Measurements from ENCODE around the gene HNRNPAB. TPM values are rescaled to one million over a fixed set of nuclear protein-coding genes. Genes with fewer than 3 reads are reported as not detected.

HNRNPAB gene
- total RNA-seq, 1 donor from 2014 or later = 199 TPM

GRCh38 chr5:178215280-178216002, 11.1 kb downstream of the HNRNPAB start:
- Histone ChIP-seq H3K4me1 (ENCODE audit: insufficient read depth, low read length) (no peaks in the 10 kb centered on the region), H3K27ac (ENCODE audit: low read depth, low read length) (no peak overlapping the region), H3K4me3 (ENCODE audit: insufficient read depth, low read depth, low read length) (no peak overlapping the region), H3K79me2 (ENCODE audit: insufficient read depth, low read length) (peaks cover 36% of the 10 kb centered on the region), H3K9ac (ENCODE audit: low read length) (no peak overlapping the region), H3K27me3 (ENCODE audit: insufficient read depth, low read length) (no peaks in the 10 kb centered on the region), H3K9me3 (ENCODE audit: insufficient read depth, low read depth, low read length) (no peaks in the 10 kb centered on the region), H3K36me3 (ENCODE audit: insufficient read depth, low read length) (peaks cover 63% of the 10 kb centered on the region), H3K4me2 (ENCODE audit: low read length) (no peak overlapping the region), H2AFZ (ENCODE audit: low read depth, low read length) (no peak overlapping the region), H4K20me1 (ENCODE audit: insufficient read depth, low read length) (peaks cover 61% of the 10 kb centered on the region)
- no peak for DNase-seq (ENCODE audit: low read depth)
- Mint-ChIP-seq H3K36me3 (ENCODE audit: low read depth, unreplicated experiment) (peaks cover 18% of the 10 kb centered on the region), H3K27me3 (ENCODE audit: low read depth, unreplicated experiment) (no peaks in the 10 kb centered on the region), H3K4me3 (ENCODE audit: unreplicated experiment) (no peak overlapping the region), H3K4me1 (ENCODE audit: low read depth, unreplicated experiment) (peaks cover 2% of the 10 kb centered on the region), H3K27ac (ENCODE audit: unreplicated experiment) (no peak overlapping the region), H3K9me3 (ENCODE audit: unreplicated experiment) (peaks cover 3% of the 10 kb centered on the region)
- TF ChIP-seq CTCF (IDR thresholded peaks at IDR 0.05; ENCODE audit: insufficient read depth, low read depth, low read length) = no peak
- TF ChIP-seq EZH2 (IDR thresholded peaks at IDR 0.05; ENCODE audit: insufficient read depth, low read length) = no peak
- FAIRE-seq = no peak

DNA sequence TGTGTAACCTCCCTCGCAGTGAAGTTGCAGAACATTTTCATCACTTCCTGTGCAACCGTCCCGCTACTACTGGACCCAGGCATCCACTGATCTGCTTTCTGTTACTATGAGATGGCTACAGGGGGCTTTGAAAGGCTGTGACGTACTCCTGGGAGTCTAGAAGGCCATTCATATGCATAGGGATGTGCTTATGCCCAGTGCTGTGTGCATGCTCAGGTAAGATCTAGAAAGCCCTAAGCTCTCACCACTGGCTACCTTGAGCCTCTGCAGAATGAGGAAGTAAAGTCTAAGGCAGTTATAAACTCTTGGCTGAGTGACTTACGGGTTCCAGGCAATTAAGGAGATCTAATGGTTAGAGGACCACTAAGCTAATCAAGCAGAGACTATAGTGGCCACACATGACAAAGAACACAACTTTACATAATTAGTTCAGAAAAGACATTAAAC, 11.8 kb downstream of the HNRNPAB start:
- Mint-ChIP-seq H3K27ac (ENCODE audit: unreplicated experiment) (no peak overlapping the region), H3K36me3 (ENCODE audit: low read depth, unreplicated experiment) (peaks cover 18% of the 10 kb centered on the region), H3K4me1 (ENCODE audit: low read depth, unreplicated experiment) (peaks cover 2% of the 10 kb centered on the region), H3K9me3 (ENCODE audit: unreplicated experiment) (peaks cover 2% of the 10 kb centered on the region), H3K27me3 (ENCODE audit: low read depth, unreplicated experiment) (no peaks in the 10 kb centered on the region), H3K4me3 (ENCODE audit: unreplicated experiment) (no peak overlapping the region)
- peaks cover 54% of the 10 kb centered on the region for H4K20me1 ChIP-seq (ENCODE audit: insufficient read depth, low read length)
- DNase-seq (ENCODE audit: low read depth) = no peak
- FAIRE-seq = no peak
- H3K4me1 ChIP-seq (ENCODE audit: insufficient read depth, low read length) = no peaks in the 10 kb centered on the region
- H3K4me2 ChIP-seq (ENCODE audit: low read length) = no peak overlapping the region
- no peak overlapping the region for H3K9ac ChIP-seq (ENCODE audit: low read length)
- H2AFZ ChIP-seq (ENCODE audit: low read depth, low read length) = no peak overlapping the region
- no peaks in the 10 kb centered on the region for H3K9me3 ChIP-seq (ENCODE audit: insufficient read depth, low read depth, low read length)
- H3K4me3 ChIP-seq (ENCODE audit: insufficient read depth, low read depth, low read length) = no peak overlapping the region
- no peaks in the 10 kb centered on the region for H3K27me3 ChIP-seq (ENCODE audit: insufficient read depth, low read length)
- peaks cover 31% of the 10 kb centered on the region for H3K79me2 ChIP-seq (ENCODE audit: insufficient read depth, low read length)
- peaks cover 57% of the 10 kb centered on the region for H3K36me3 ChIP-seq (ENCODE audit: insufficient read depth, low read length)
- no peak overlapping the region for H3K27ac ChIP-seq (ENCODE audit: low read depth, low read length)
- TF ChIP-seq EZH2 (IDR thresholded peaks at IDR 0.05; ENCODE audit: insufficient read depth, low read length) (no peak), CTCF (IDR thresholded peaks at IDR 0.05; ENCODE audit: insufficient read depth, low read depth, low read length) (no peak)

- DNase-seq (ENCODE audit: low read depth) = no peak
- Histone ChIP-seq H3K4me2 (ENCODE audit: low read length) (no peak overlapping the region), H3K9me3 (ENCODE audit: insufficient read depth, low read depth, low read length) (no peaks in the 10 kb centered on the region), H4K20me1 (ENCODE audit: insufficient read depth, low read length) (peaks cover 47% of the 10 kb centered on the region), H3K27me3 (ENCODE audit: insufficient read depth, low read length) (no peaks in the 10 kb centered on the region), H3K36me3 (ENCODE audit: insufficient read depth, low read length) (peaks cover 51% of the 10 kb centered on the region), H2AFZ (ENCODE audit: low read depth, low read length) (no peak overlapping the region), H3K4me3 (ENCODE audit: insufficient read depth, low read depth, low read length) (no peak overlapping the region), H3K4me1 (ENCODE audit: insufficient read depth, low read length) (no peaks in the 10 kb centered on the region), H3K79me2 (ENCODE audit: insufficient read depth, low read length) (peaks cover 31% of the 10 kb centered on the region), H3K27ac (ENCODE audit: low read depth, low read length) (no peak overlapping the region), H3K9ac (ENCODE audit: low read length) (no peak overlapping the region)
- TF ChIP-seq CTCF (IDR thresholded peaks at IDR 0.05; ENCODE audit: insufficient read depth, low read depth, low read length) (no peak), EZH2 (IDR thresholded peaks at IDR 0.05; ENCODE audit: insufficient read depth, low read length) (no peak)
- no peaks in the 10 kb centered on the region for H3K27me3 Mint-ChIP-seq (ENCODE audit: low read depth, unreplicated experiment)
- peaks cover 2% of the 10 kb centered on the region for H3K9me3 Mint-ChIP-seq (ENCODE audit: unreplicated experiment)
- peaks cover 15% of the 10 kb centered on the region for H3K36me3 Mint-ChIP-seq (ENCODE audit: low read depth, unreplicated experiment)
- no peak overlapping the region for H3K4me3 Mint-ChIP-seq (ENCODE audit: unreplicated experiment)
- no peak for FAIRE-seq
- peaks cover 2% of the 10 kb centered on the region for H3K4me1 Mint-ChIP-seq (ENCODE audit: low read depth, unreplicated experiment)
- H3K27ac Mint-ChIP-seq (ENCODE audit: unreplicated experiment) = no peak overlapping the region
Measured at GRCh38 chr5:178216779-178217178, 12.4 kb downstream of the HNRNPAB start.
